Stimulated activated naive CD8-positive, alpha-beta T cell treated with anti-CD3 and anti-CD28 coated beads, Interleukin-15, amount 100 ng/mL, for 72 hours (primary cell): ENCODE results near the gene CARNS1.
"Not testable (repeated sequence)": the region's sequence is repeated elsewhere in the genome, so short reads cannot be mapped to it uniquely, and the experiment has no call there.

ENCODE experiments used
- ATAC-seq: fragments of 150-1000 bp; cut with Tn5 transposase; 2 replicates; pipeline ENCODE4 v1.10.0; 2021; ENCODE audit warnings: mild to moderate bottlenecking, moderate library complexity
- DNase-seq, 2 donors: peaks; one replicate each; pipeline ENCODE4 v3.0.0; 2021 to 2022
- H3K27ac Mint-ChIP-seq, 2 donors: one replicate each; pipeline ENCODE4 v1.8.0; 2022; ENCODE audit warnings: mild to moderate bottlenecking in 2 of 2, mixed read lengths in 2 of 2, moderate library complexity in 2 of 2
- H3K27me3 Mint-ChIP-seq: one replicate; pipeline ENCODE4 v1.8.0; 2022; ENCODE audit warnings: mixed read lengths
- H3K4me1 Mint-ChIP-seq: one replicate; pipeline ENCODE4 v1.8.0; 2022; ENCODE audit warnings: mild to moderate bottlenecking, mixed read lengths
- H3K4me3 Mint-ChIP-seq, 2 donors: one replicate each; pipeline ENCODE4 v1.8.0; 2022; ENCODE audit warnings: mild to moderate bottlenecking in 2 of 2, mixed read lengths in 2 of 2, moderate library complexity in 1 of 2
- H3K9me3 Mint-ChIP-seq, 2 donors: one replicate each; pipeline ENCODE4 v1.8.0; 2022; ENCODE audit warnings: mixed read lengths in 2 of 2

CARNS1 gene

GRCh38 chr11:67450796-67451657 lies 35.5 kb downstream of the CARNS1 start:
- DNase-seq (no peak), ATAC-seq (no peak)
- peak overlapping the region in 1 of 2 donors; percentile 91 for H3K27ac Mint-ChIP-seq
- no peak overlapping the region for H3K4me3 Mint-ChIP-seq
- peaks cover 7% of the 10 kb centered on the region for H3K27me3 Mint-ChIP-seq
- no peaks in the 10 kb centered on the region for H3K9me3 Mint-ChIP-seq
- H3K4me1 Mint-ChIP-seq, result peaks cover 54% of the 10 kb centered on the region

GRCh38 chr11:67451658-67451976 lies 36.1 kb downstream of the CARNS1 start:
- no peak for ATAC-seq
- DNase-seq, result no peak
- no peaks in the 10 kb centered on the region for H3K9me3 Mint-ChIP-seq
- peaks cover 48% of the 10 kb centered on the region for H3K4me1 Mint-ChIP-seq
- peak overlapping the region in 1 of 2 donors; percentile 27 for H3K27ac Mint-ChIP-seq
- H3K4me3 Mint-ChIP-seq, result no peak overlapping the region
- peaks cover 7% of the 10 kb centered on the region for H3K27me3 Mint-ChIP-seq

GRCh38 chr11:67452141-67452952 lies 36.9 kb downstream of the CARNS1 start, which contains the start of gene GPR152:
GPR152 (minus strand) TSS chr11:67452729; CDS start chr11:67452724, 5 bp downstream.
- peaks cover 46% of the 10 kb centered on the region for H3K4me1 Mint-ChIP-seq
- no peak for DNase-seq
- H3K27ac Mint-ChIP-seq, result peak within 1 kb of the TSS in 1 of 2 donors; percentile 59
- H3K9me3 Mint-ChIP-seq, result no peaks in the 10 kb centered on the region
- H3K4me3 Mint-ChIP-seq, result no peak within 1 kb of the TSS
- H3K27me3 Mint-ChIP-seq, result peaks cover 7% of the 10 kb centered on the region
- no peak for ATAC-seq

GRCh38 chr11:67453816-67454732 lies 38.6 kb downstream of the CARNS1 start:
- DNase-seq, result no peak
- H3K27ac Mint-ChIP-seq, result no peak overlapping the region
- H3K27me3 Mint-ChIP-seq, result peaks cover 6% of the 10 kb centered on the region
- no peak overlapping the region for H3K4me3 Mint-ChIP-seq
- ATAC-seq, result no peak
- no peaks in the 10 kb centered on the region for H3K9me3 Mint-ChIP-seq
- H3K4me1 Mint-ChIP-seq, result peaks cover 33% of the 10 kb centered on the region

DNA sequence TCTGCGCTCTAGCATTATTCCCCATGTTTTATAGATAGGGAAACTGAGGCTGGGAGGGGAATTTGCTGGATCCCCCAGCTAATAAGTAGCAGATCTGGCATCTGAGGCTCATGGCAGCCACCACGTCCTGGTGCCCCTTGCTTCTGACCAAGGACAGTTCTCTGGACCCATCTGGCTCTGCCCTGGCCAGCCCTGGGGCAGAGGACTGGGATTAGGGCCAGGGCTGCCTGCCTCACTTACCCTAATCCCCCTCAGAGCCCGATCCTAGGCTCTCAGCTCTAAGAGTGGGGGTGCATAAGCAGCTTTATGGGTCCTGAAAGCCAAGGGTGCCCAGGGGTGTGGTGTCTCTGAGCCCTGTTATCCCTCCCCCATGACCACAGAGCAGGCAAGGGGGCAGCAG lies 39.6 kb downstream of the CARNS1 start, which contains the start of gene CABP4:
Gene CABP4, plus strand, starts transcription at position 301 of the 400 bp plus-strand sequence. Its CDS starts 70 bp downstream, at position 371.
- DNase-seq (no peak), ATAC-seq (no peak)
- H3K27me3 Mint-ChIP-seq, result no peaks in the 10 kb centered on the region
- H3K27ac Mint-ChIP-seq, result peak within 1 kb of the TSS in 1 of 2 donors; percentile 46
- H3K4me3 Mint-ChIP-seq, result no peak within 1 kb of the TSS
- H3K9me3 Mint-ChIP-seq, result no peaks in the 10 kb centered on the region
- H3K4me1 Mint-ChIP-seq, result peaks cover 29% of the 10 kb centered on the region

DNA sequence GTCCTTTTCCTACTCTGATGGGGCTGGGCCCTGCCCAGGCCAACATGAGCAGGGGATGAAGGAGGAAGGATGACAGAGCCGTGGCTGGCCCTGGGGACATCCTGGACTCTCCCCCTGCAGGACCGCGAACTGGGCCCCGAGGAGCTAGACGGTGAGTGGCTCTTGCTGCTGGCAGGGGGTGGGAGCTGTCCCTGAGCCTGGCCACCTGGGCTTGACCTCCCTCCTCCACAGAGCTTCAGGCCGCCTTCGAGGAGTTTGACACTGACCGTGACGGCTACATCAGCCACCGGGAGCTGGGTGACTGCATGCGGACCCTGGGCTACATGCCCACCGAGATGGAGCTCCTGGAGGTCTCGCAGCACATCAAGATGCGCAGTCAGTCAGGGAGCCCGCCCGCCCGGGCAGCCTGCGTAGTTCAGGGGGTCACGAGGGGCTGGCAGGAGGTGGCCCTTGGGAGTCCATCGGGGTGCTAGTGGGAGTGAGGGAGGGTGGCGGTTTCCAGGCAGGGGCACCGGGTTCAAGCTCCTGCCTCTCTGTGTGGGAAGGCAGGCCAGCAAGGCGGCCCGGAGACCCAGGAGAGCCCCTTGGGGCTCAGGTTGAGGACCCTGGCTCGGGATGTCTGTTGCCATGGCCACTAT lies 40.7 kb downstream of the CARNS1 start:
- H3K27ac Mint-ChIP-seq, result no peak overlapping the region
- no peaks in the 10 kb centered on the region for H3K27me3 Mint-ChIP-seq
- no peak for DNase-seq
- peaks cover 25% of the 10 kb centered on the region for H3K4me1 Mint-ChIP-seq
- no peaks in the 10 kb centered on the region for H3K9me3 Mint-ChIP-seq
- ATAC-seq, result no peak
- H3K4me3 Mint-ChIP-seq, result no peak overlapping the region

DNA sequence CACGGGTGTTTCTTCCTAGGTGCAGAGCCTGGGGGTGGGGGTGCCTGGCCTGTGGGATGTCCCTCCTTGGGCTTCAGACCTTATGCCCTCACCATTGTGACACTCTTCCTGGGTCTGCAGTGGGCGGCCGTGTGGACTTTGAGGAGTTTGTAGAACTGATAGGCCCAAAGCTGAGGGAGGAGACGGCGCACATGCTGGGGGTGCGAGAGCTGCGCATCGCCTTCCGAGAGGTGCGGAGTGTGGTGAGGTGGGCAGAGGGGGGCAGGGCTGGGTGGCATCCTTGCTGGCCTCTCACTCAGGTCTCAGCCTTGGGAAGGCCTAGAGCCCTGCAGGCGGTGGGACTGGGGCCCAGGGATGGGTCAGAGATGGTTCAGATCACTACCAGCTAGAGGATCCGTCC lies 42.0 kb downstream of the CARNS1 start:
- Mint-ChIP-seq H3K27me3 (no peaks in the 10 kb centered on the region), H3K4me1 (peaks cover 17% of the 10 kb centered on the region), H3K4me3 (no peak overlapping the region), H3K9me3 (no peaks in the 10 kb centered on the region), H3K27ac (peak overlapping the region in 1 of 2 donors; percentile 89)
- ATAC-seq, result no peak
- no peak for DNase-seq

- Mint-ChIP-seq H3K27me3 (no peaks in the 10 kb centered on the region), H3K4me1 (peaks cover 17% of the 10 kb centered on the region), H3K9me3 (no peaks in the 10 kb centered on the region), H3K4me3 (no peak overlapping the region), H3K27ac (peak overlapping the region in 1 of 2 donors; percentile 63)
- DNase-seq (no peak), ATAC-seq (no peak)
Measured at GRCh38 chr11:67458266-67458665, 42.8 kb downstream of the CARNS1 start.

DNA sequence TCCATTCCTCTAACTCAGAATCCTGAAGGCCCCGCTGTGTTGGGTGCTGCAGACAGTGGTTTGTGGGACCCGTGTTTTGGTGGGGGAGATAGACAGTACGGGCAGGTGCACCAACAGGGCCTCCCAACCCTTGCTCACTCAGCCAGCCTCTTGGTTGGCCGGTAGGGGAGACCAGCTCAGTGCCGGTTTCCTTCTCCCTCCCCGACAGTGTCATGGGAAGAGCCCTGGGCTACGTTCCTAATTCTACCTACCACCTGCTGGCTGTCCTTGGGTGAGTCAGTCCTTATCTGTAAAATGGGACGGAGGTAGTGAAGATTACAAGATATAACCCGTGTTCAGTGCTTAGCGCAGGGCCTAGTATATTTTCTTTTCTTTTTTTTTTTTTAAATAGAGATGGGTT lies 47.7 kb downstream of the CARNS1 start:
- no peak overlapping the region for H3K4me3 Mint-ChIP-seq
- DNase-seq, result no peak
- H3K27ac Mint-ChIP-seq, result no peak overlapping the region
- ATAC-seq, result no peak
- H3K9me3 Mint-ChIP-seq, result no peaks in the 10 kb centered on the region
- no peaks in the 10 kb centered on the region for H3K27me3 Mint-ChIP-seq
- H3K4me1 Mint-ChIP-seq, result peaks cover 51% of the 10 kb centered on the region

GRCh38 chr11:67463680-67464410 lies 48.4 kb downstream of the CARNS1 start:
- ATAC-seq (no peak), DNase-seq (no peak)
- Mint-ChIP-seq H3K27ac (peak overlapping the region in 1 of 2 donors; percentile 99), H3K4me1 (peaks cover 55% of the 10 kb centered on the region), H3K27me3 (no peaks in the 10 kb centered on the region), H3K4me3 (peak overlapping the region; percentile 92 to 98), H3K9me3 (no peaks in the 10 kb centered on the region)

GRCh38 chr11:67464411-67465188 lies 49.1 kb downstream of the CARNS1 start:
- DNase-seq (peak; percentile 92 to 95), ATAC-seq (peak; percentile 84)
- H3K4me1 Mint-ChIP-seq, result peaks cover 59% of the 10 kb centered on the region
- peak overlapping the region; percentile 92 to 99 for H3K27ac Mint-ChIP-seq
- no peaks in the 10 kb centered on the region for H3K27me3 Mint-ChIP-seq
- H3K4me3 Mint-ChIP-seq, result peak overlapping the region; percentile 92 to 98
- H3K9me3 Mint-ChIP-seq, result no peaks in the 10 kb centered on the region

DNA sequence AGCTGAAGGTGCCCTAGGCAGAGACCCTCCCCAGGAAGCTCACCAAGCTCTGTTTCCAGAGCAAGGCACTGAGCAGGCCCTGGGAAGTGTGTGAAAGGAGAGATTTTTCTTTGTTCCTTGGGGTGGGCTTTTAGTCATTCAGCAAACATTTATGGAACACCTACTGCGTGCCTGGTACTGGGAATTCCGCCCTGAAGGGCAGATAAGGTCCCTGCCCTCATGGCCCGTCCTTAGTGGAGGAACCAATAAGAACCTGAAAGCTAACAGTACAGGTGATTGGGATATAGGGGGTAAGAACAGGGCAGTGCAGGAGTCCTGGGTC lies 49.7 kb downstream of the CARNS1 start:
- peak overlapping the region; percentile 92 to 98 for H3K4me3 Mint-ChIP-seq
- H3K27ac Mint-ChIP-seq, result peak overlapping the region; percentile 92 to 99
- H3K27me3 Mint-ChIP-seq, result no peaks in the 10 kb centered on the region
- DNase-seq (no peak), ATAC-seq (no peak)
- peaks cover 54% of the 10 kb centered on the region for H3K4me1 Mint-ChIP-seq
- no peaks in the 10 kb centered on the region for H3K9me3 Mint-ChIP-seq

DNA sequence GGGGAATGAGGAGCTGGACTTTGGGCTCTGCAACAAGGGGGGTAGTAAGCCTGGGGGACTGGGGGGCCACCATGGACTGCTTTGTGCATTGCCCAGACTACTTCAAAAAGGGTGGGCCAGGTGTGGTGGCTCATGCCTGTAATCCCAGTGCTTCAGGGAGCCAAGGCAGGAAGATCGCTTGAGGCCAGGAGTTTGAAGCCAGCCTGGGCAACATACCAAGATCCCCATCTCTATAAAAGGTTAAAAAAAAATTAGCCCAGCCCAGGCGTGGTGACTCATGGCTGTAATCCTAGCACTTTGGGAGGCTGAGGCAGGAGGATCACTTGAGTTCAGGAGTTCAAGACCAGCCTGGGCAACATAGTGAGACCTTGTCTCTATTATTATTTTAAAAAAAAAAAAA lies 50.1 kb downstream of the CARNS1 start:
- H3K9me3 Mint-ChIP-seq, H3K27me3 Mint-ChIP-seq, ATAC-seq, DNase-seq: not testable (repeated sequence)
- Mint-ChIP-seq H3K27ac (peak overlapping the region; percentile 92 to 99), H3K4me3 (peak overlapping the region; percentile 92 to 98), H3K4me1 (peaks cover 54% of the 10 kb centered on the region)

DNA sequence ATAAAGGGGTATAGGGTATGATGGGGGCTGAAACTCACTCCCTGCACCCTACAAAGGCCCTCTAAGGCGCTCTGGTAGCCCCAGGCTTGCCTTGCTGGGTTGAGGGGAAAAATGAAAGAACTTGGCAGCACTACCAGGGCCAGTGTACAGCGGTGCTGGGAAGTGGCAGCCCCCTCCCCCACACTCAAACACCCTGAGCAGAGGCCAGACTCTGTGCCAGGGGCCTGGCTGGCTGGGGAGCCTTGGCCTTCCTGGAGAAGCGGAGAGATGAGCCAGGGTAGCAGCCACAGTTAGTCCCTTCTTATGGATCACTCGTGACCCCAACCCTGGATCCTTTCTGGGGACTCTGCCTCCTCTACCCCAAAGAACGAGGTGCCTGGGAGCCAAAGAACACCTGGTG lies 50.9 kb downstream of the CARNS1 start:
- ATAC-seq (no peak), DNase-seq (no peak)
- Mint-ChIP-seq H3K27ac (peak overlapping the region in 1 of 2 donors; percentile 42), H3K4me3 (peak overlapping the region in 1 of 2 donors; percentile 95), H3K27me3 (no peaks in the 10 kb centered on the region), H3K9me3 (no peaks in the 10 kb centered on the region), H3K4me1 (peaks cover 55% of the 10 kb centered on the region)
